ENCODE results near the gene LNX1.
"Not testable (repeated sequence)": the region's sequence is repeated elsewhere in the genome, so short reads cannot be mapped to it uniquely, and the experiment has no call there.

LNX1 gene

DNA sequence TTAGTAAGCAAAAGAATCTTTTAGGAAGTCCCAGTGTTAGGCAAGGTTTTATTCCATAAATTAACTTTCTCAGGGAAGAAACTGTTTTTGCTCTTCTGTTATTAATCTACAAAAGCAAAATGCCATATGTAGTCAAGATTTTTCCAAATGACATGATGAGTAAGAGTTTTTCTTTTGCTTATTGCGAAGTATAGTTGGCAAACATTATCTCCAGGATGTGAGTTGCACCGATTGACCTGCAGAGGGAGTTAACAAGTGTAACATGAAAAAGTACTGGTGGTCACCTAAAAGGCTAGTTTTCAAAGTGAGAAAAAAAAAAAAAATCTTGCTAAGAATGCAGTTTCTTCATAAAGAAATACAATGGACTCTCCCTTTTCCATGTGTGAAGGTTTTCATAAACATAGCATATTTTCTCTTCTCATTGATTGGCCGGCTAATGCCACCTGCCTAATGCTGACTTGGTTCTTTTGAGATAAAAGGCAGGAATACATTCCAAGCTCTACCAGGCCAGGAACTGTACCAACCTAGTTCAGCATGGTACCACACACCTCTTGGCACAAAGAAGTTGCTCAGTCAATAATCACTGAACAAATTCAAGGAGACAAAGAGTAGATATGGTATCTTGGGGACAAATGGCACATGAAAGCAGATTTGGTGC, 100.2 kb downstream of the LNX1 start:
- peak; percentile 92 for FAIRE-seq

DNA sequence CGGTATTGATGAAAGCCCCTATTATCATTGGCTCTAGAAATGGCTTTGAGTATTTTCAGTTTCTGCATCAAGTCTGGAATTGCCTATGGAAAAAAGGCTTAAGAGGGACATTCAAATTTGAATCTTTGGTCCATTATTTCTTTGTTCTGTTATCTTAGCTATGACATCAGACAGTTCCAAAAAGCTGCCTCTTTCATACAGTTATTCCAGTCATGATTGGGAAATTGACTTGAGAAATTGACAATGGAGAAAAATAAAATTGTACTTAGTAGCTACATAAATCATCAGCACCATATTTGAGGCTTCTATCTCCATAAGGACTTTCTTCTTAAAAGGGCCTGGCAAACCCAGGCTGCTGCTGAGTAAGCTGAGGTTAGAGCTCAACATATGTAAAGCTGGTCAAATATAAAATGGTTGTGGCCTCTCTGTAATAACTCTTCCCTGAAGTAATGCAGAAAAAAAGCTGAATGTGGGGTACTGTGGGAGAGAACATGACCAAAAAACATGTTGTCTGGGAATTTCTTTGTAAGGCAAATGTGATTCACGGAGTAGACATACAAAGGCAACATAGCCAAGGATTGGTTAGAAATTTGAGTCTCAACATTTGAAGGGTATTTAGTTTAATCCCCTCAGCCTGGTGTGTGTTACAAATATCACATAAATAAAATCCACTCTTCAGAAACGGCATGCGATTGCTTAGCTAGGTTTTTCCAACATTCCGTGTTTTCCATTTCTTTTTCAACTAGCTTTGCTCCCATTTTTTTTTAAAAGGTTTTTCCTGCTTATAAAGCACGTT, 100.9 kb downstream of the LNX1 start:
- FAIRE-seq, result no peak

DNA sequence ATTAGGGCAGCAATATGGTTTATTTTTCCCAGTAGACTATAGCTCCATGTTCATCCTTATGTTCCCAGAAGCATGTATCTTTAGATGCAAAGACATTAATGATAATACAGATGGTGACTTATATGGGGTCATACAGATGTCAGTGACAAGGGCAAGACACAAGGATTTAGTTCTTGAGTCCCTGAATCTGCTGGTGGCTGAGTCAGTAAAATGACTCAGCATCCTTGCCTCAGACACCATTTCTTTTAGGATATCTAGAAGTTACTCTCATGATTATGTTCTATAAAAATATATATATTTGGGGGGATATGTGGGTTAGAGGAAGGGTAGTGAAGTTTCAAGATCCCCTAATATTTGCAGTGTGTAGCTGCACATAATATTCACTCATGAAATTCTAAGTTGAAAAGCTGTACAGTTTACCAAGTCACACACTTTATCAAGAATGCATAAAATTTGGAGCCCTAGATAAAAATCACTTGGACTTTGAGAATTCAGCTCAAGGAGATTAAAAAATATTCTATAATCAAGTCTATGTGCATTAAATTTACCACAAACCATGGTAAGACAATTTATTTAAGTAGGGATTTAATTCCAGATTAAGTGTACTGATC, 101.9 kb downstream of the LNX1 start:
- FAIRE-seq, result no peak

DNA sequence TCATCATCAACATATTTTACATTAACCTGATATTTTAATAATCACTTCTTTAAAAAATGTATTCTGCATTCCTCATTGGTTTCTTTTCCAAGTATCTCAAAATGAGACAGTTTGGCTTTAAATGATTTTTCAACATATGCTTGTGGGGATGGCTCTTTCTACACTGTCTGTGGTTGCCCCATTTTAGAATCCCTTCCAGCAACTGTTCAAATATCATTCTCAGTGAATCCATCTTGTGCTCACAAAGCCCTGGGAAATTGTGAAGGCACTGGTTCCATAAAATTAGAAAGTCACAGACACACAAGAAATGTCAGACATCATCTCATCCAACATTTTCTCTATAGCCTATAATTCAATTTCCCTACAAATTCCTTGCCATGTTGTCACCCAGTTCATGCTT, 103.5 kb downstream of the LNX1 start:
- no peak for FAIRE-seq

DNA sequence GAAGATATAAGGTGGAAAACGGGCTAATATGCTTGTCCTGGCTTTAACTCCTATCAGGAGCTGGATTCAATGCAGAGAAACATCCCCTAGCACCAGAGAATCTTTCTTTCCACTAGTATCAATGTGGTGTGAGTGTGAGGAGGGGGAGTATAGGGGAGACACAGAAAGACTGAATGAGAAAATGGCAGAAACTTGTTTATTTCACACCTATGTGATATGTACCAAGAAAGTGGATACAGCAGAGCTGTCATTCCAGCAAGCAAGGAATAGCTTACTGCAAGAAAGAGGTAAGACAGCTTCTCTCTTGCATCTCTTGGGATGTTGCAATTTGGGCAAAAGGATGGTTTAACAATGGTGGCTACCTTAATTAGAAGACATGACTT, 105.6 kb downstream of the LNX1 start:
- no peak for FAIRE-seq

DNA sequence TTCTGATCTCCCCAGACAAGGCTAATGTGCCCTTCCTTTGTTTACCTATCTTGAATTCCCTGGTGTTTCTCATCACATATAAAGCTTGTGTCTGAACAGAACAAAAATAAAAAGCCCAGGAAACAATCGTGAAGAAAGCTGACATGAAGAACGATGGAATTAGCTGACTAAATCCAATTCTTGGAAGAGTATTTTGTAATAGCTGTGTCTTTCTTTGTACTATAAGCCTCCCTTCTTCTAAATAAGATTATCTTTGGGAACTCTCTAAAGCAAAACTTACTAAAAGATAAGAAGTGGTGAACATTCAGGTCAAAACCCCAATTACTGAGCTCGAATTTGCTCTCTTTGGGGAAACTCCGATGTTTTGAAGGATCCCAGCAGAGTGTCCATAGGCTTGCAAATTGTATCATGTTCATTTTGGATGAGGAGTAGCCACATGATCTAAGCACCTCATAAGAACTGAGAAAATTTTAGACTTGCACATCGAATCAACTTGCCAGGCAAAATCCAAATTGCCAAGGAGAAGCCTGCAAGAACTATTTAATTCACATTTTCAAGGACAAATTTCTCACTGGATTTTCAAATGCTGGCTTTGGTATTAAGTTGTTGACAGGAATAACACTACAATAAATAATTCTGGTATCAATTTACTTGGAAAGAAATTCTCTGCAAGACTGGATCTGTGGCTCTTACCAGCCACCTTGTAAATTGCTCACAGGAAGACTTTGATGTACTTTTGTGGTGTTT, 106.2 kb downstream of the LNX1 start:
- no peak for FAIRE-seq

DNA sequence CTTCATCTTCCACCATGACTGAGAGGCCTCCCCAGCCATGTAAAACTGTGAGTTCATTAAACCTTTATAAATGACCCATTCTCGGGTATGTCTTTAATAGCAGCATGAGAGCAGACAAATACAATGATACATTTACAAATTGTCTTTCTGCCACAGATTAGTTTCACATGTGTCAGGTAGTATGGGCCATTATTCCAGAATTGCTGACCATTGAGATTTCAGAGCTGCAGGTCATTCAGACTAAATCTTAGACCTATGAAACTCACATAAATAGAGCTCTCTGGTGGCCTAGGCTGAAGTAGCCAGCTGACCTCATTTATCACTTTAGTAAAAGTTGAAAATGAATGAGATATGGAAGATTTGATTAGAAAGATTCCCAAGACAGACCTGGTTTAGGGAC, 108.0 kb downstream of the LNX1 start:
- FAIRE-seq, result no peak

DNA sequence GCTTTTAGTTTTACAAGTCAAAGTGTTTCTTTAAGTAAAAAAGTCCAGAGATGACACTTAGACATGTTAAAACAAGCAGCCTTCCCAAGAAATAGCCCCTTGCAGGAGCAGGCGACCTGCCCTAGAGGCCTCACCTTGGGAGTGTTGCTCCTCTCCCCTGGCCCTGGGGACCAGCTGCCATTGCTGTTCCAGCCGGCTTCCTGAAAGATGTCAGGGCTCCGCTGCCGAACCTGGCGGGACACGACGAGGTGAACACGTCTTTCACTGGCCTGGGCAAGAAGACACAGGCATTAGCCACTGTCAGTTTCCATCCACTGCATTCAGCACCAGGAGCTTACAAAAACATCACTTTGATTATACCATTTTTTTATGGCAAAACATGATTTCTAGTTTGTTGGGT, 109.7 kb downstream of the LNX1 start:
- no peak for FAIRE-seq

DNA sequence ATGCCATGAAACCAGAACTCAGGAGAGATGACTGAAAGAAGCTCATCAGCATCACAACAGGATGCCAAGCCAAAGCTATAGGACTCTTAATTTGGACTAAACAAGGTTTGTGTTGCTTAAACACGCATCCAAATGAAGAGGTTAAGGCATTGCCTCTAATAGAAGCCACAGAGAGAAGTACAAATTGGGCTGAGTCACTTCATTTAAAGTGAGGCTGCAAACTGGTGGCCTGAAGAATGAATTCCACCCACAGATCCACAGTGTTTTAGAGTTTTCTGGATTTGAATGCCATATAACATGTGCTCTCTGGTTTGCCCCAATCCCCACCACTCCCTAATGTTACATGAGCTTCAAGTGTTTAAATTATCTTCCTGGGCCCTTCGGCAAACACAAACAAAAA, 110.4 kb downstream of the LNX1 start:
- no peak for FAIRE-seq

DNA sequence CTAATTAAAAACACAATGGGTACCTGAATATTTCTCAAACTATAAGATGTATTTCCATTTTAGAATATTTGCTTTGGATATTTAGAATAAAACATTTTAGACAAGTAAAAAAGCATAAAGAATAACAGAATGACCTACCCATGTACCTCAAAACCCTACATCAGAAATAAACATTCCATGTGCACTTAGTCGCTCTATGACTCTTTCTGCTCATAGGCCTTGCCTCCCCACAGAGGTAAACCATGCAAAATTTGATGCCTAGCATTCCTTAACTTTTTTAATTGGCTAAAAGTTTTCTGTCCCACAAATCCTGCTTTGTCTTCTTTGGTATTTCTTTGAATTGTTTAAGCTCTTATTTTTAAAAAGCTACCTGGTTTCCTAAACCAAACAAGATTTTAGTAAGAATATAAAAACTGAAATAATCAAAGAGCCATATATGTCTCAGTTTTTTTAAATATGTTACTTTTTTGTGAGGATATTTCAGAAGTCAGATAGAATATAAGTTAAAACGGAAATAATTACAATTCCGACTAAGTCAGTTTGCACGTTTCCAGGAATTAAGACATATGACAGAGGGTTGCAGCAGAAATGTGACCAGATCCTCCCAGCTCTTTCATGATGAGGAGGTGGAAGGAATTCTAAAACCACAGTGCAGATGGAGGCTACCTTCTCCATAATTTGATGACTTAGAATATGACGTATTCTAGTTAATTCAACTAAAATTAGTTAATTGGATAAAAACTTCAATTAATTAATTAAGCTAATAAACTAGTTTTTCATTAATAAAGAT, 111.4 kb downstream of the LNX1 start:
- peak; percentile 64 for FAIRE-seq

DNA sequence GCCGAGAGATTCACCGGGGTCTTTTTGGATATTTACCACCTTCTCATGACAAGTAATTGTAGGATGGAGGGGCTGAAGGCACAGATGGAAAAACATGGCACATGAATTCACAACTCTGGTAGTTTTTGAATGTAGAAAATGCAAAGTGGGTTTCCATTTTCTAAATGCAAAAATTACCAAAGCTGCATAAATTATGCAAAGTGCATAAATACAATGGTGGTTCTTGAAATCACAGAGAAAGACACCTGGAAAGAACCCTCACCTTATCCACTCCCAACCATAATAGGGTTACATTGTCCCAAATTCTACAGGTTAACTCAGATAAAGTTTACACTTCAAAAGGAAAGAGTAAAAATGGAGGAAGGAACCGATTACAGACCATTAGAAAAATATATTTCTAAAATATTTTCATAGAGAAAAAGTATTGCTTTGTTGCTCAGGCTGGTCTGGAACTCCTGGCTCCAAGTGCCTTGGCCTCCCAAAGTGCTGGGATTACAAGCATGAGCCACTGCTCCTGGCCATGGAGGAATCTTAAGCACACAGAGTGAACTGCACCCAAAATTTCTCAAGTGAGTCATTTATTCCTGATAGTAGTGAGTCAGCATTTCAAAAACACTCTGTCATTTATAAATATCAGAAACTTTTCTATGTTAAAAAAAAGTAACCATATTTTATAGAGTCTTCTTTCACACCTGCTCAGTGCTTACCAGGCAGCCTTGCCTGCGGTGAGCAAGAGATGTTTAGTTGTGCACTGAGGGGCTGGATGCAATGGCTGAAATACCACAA, 112.4 kb downstream of the LNX1 start:
- no peak for FAIRE-seq

DNA sequence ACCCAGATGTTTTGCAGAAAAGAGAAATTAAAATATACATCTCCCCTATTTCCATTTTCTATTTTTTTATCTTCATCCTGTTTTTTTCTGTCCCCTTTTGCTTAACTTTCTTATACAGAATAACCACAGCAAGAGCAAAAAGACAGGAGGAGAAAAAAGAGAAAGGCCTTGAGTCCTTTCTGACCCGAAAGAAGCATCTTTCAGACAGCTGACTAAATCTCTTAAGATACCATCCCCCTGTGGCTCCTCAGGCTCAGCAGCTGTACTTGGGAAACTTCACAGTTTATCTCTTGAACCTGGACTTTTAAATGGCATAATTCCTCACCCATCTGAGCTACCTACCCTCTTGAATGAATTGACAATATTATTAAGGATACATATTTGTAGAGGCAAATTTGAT, 113.7 kb downstream of the LNX1 start:
- FAIRE-seq, result no peak

DNA sequence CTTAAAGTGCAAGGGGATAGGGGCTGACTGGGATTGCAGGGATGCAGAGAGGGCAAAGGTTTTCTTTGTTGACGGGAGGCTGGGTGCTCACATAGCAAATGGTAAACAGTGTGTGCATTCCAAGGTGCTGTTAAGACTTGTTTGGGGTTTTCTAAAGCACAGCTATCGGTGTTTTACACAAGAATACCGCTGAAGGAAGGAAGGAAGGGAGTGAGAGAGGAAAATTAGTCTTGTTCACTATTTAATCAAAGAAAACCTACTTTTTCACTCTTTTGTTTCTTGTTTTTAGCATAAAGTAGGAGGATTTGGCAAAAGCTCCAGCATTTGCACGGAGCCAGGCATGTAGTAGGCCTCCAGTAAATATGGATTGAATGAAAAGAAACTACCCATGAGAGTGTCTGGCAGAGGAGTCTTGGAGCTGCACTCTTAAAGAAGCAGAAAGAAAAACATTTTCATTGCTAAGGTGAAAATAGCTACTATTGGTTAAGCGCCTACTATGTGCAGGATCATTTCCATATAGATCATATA, 114.2 kb downstream of the LNX1 start:
- no peak for FAIRE-seq

DNA sequence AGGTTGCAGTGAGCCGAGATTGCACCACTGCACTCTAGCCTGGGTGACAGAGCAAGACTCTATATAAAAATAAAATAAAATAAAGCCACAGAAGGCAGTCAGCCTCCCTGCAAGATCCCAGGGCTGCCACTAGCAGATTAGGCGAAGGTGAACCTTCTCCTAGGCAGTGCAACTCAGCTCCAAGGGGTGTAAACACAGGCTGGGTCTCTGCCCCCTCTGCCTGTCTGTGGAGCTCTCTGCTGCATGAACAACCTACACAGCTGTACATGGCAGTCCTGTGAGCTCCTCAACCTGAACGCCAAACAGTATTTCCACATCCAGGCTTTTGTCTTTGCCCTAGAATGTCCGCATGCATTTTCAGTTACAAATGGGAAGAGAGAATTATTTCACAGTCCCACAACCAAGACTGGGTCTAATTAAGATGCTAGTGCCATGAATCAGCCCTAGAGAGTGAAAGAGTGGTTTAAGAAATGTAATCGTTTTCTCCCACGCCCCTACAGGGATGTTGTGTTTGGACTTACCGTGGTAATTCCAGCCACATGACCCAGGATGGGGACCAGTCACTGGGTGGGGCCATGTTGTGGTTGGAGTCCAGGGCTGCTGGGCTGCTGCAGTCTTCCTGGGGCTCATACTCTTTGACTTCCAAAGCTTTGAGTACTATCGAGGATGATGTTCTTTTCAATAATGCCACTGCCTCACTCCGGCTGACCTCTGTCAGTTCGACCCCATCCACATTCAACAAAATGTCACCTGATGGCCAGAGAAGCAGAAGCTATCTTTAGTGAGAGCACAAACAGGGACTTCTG, 114.9 kb downstream of the LNX1 start:
- no peak for FAIRE-seq

DNA sequence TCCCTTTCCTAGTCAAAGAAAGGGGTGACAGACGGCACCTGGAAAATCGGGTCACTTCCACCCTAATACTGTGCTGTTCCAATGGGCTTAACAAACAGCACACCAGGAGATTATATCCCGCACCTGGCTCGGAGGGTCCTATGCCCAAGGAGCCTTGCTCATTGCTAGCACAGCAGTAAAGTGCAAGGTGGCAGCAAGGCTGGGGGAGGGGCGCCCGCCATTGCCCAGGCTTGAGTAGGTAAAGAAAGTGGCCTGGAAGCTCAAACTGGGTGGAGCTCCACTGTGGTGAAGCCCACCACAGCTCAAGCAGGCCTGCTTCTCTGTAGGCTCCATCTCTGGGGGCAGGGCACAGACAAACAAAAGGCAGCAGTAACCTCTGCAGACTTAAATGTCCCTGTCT, 124.7 kb downstream of the LNX1 start:
- not testable (repeated sequence) for FAIRE-seq

DNA sequence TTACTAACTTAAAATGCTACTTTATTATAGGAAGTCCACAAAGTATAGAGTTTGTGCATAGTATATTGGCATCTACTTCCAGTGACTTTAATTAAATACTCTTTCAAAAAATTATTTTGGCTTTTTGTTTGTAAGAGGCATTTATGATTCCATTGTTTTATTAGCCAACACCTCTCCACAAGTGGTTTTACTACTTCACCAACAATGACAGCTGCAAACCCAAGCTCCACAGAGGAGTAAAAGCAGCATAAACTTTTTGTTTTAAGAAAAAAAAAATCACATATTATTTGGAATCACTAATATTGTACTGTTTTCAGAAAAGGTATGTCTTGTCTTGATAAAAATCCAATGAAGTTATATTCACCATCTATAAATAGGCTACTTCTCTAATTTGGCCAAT, 125.4 kb downstream of the LNX1 start:
- FAIRE-seq, result no peak

DNA sequence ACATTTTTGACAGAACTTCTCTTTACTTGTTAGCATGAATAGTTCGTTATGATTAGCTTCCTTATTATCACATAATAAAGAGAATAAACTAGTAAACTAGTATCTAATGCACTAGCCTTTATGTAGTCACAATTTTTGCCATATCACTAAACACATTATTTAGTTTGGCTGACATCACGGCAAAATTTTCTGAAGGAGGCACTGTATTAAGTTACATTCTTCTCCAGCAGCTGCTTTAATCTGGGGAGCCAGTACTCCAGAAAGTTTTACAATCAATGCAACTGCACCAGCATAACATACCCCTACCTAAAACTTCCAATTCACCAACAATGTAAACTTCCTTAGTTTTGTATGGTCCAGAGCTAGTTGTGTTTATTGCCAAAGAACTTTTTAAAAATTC, 126.0 kb downstream of the LNX1 start:
- FAIRE-seq, result no peak

DNA sequence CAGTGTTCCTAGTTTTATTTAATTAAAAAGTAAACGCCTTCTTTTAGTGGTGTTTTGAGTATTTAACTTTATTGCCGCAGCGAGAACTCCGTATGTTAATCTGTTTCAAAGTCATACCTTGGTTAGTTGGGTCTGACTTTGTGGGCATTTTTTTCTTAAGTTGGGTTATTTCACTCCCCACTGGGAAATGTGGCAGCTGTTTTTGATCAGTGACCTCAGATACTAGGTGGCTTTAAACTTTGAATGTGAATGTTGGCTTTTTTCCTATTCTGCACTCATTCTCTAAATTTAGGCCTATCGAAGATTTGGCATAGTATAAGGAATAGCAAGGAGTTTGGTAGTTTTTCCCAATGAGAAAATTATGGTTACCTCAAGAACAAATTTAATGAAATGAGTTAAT, 127.9 kb downstream of the LNX1 start:
- no peak for FAIRE-seq

DNA sequence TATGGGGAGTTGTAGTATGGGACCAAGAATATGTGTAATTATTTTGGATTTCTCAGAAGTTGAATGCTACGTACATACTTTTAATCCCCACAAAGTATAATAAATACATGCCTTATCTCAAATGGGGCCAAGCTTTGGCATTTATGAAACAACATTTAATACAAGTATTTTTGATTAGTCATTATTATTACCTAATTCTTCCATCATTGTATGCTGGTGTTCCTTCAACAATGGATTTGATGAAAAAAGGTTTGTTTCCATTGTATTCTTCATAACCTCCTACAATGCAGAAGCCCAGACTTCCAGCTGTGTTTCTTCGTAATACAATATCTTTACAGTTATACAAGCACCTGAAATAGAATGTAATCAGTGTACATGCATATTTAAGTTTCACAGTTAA, 130.0 kb downstream of the LNX1 start:
- no peak for FAIRE-seq

DNA sequence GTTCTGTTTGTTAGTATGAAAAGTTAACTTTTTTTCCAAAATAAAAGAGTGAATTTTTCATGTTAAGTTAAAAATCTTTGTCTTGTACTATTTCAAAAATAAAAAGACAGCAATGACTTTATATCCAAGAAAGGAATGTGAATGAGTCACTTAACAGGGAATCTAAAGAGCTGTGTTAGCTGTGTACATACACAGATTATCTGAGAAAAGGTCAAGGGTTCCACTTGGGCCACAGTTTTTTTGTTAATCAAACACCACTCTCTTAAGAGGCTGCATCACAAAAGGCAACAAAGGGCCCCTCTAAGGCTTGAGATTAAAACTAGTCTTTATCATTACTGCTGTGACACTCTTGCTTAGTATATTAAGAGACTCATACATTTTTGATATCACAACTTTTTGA, 131.7 kb downstream of the LNX1 start:
- no peak for FAIRE-seq

DNA sequence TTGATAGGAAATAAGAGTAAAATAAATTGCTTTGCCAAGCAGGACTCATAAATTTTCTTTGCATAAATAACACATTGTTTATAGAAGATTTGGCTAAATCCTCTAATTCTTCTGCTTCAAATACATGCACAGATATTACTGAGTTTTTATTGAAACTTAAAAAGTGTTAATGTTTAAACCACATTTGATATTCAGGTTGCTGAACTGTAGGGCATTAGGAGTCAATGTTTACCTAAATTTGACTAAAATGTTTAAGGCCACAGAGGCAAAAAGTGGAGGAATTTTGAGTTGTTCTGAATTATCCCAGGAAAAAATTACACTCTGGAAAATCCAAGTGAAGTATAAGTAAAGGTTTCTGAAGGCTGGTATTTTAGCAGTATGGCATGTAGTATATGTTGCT, 135.1 kb downstream of the LNX1 start:
- FAIRE-seq, result no peak

All from islet of Langerhans (tissue), 1 donor.